Pancreas (tissue), 10 donors: ENCODE measurements around the gene ASCC3. TPM values are rescaled to one million over a fixed set of nuclear protein-coding genes. Genes with fewer than 3 reads are reported as not detected.

Source experiments
- ATAC-seq, 4 donors: fragments of 200-7000 bp; cut with Tn5 transposase; one replicate each; pipeline versions ENCODE4 v1.8.0 to v1.9.1; 2020; ENCODE audit warnings: mild to moderate bottlenecking in 4 of 4, moderate library complexity in 4 of 4
- DNase-seq, 6 donors: peaks; one replicate each; pipeline ENCODE4 v3.0.0-alpha.2; 2020
- FAIRE-seq: peaks from 2 replicates; lab custom pipeline; 2012; peaks lifted over from hg19 to GRCh38; lab: Jason Lieb, UNC
- H3K27ac ChIP-seq, 4 donors: fragments of 200-600 bp; sonication (generic); 1 replicate in 3 of 4; 2 replicates in 1 of 4; pipeline versions ENCODE4 v1.5.0 to v1.8.0; 2020
- H3K27me3 ChIP-seq, 4 donors: fragments of 200-600 bp; one replicate each; pipeline ENCODE4 v1.8.0; 2021
- H3K36me3 ChIP-seq, 3 donors: fragments of 200-600 bp; sonication (generic) in 1 of 3; one replicate each; pipeline versions ENCODE4 v1.5.0 to v1.8.0; 2020 to 2021
- H3K4me1 ChIP-seq, 3 donors: fragments of 200-600 bp; one replicate each; pipeline ENCODE4 v1.8.0; 2021
- H3K4me3 ChIP-seq, 4 donors: fragments of 200-600 bp; sonication (generic) in 2 of 4; one replicate each; pipeline versions ENCODE4 v1.5.0 to v1.8.0; 2020 to 2021
- H3K9me3 ChIP-seq, 4 donors: fragments of 200-600 bp; one replicate each; pipeline ENCODE4 v1.8.0; 2021
- WGBS, 2 donors: extraction: QIAGEN DNeasy Blood & Tissue Kit; methylation state at CpG; one replicate each; pipeline ENCODE4 v1.1.7; 2013; 5-methylcytosine and 5-hydroxymethylcytosine counted together
- intact Hi-C, 3 donors: fragments of 100-400 bp; cut with DNase I; formaldehyde crosslinking; loops; one replicate each; pipeline versions ENCODE4 v1.11.1 to v1.14.2; 2022
- polyA plus RNA-seq, 2 donors: library from polyadenylated mRNA; stranded (reverse); fragments of 200-250 nt; gene quantifications; one replicate each; pipeline ENCODE4 v1.2.3, GENCODE V29; 2013
- total RNA-seq, 6 donors: library from RNA; stranded (reverse); fragmentation: NEBNext Ultra II Directional in 4 of 6; extraction: Animal tissue kit (Norgen Biotek cat#: 25700) in 4 of 6; gene quantifications; one replicate each; pipeline versions ENCODE4 v1.2.1 to v1.2.4, GENCODE V29; 2021 to 2023
- TF ChIP-seq, protein P1 (sequence below), 4 donors: fragments of 200-600 bp; sonication (generic) in 3 of 4; IDR thresholded peaks; one replicate each; pipeline versions ENCODE4 v1.5.0 to v1.8.0; 2021; ENCODE audit warnings: antibody characterized with exemption in 4 of 4
- donor health status: healthy with polysubstance abuse.
- donor health status: DM: no; HTN: no; CAD: no; lungs with moderate emphysema.
- donor health status: DM: no; HTN: no; CAD: no.
- donor health status: control.
- donor health status: control.
- donor health status: Bipolar disorder and iron deficiency.
- donor health status: DM: yes; HTN: yes; CAD: no.
- donor health status: DM: no; HTN: no; CAD: no.
- donor health status: DM: no; HTN: no; CAD: no.
- donor health status: DM: yes; HTN: yes; CAD: no.

ASCC3 gene
- total and polyA plus RNA-seq, 8 donors: 4.4 to 20.3 (median 13.4) TPM

DNA sequence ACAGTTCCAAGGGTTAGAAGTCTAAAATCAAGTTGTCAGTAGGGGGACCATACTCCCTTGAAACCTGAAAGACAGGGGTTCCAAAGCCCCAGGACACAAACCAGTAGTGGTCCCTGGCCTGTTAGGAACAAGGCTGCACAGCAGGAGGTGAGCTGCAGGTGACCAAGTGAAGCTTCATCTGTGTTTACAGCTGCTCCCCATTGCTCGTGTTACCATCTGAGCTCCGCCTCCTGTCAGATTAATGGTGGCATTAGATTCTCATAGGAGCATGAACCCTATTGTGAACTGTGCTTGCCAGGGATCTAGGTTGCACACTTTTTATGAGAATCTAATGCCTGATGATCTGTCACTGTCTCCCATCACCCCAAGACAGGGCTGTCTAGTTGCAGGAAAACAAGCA lies 391.1 kb downstream of the ASCC3 start:
- Histone ChIP-seq H3K4me3 (no peak overlapping the region), H3K36me3 (no peaks in the 10 kb centered on the region), H3K27me3 (no peaks in the 10 kb centered on the region), H3K9me3 (no peaks in the 10 kb centered on the region), H3K27ac (no peak overlapping the region), H3K4me1 (peaks cover 0 to 4% (median 3%) of the 10 kb centered on the region in 3 donors)
- intact Hi-C loops: no loop called here
- DNase-seq (no peak), ATAC-seq (no peak), FAIRE-seq (no peak)
- 66 to 88% methylated on average over 2 of the region's 2 CpGs for WGBS, 2 donors
- TF ChIP-seq, protein P1, sequence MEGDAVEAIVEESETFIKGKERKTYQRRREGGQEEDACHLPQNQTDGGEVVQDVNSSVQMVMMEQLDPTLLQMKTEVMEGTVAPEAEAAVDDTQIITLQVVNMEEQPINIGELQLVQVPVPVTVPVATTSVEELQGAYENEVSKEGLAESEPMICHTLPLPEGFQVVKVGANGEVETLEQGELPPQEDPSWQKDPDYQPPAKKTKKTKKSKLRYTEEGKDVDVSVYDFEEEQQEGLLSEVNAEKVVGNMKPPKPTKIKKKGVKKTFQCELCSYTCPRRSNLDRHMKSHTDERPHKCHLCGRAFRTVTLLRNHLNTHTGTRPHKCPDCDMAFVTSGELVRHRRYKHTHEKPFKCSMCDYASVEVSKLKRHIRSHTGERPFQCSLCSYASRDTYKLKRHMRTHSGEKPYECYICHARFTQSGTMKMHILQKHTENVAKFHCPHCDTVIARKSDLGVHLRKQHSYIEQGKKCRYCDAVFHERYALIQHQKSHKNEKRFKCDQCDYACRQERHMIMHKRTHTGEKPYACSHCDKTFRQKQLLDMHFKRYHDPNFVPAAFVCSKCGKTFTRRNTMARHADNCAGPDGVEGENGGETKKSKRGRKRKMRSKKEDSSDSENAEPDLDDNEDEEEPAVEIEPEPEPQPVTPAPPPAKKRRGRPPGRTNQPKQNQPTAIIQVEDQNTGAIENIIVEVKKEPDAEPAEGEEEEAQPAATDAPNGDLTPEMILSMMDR (IDR thresholded peaks at IDR 0.05): no peak

DNA sequence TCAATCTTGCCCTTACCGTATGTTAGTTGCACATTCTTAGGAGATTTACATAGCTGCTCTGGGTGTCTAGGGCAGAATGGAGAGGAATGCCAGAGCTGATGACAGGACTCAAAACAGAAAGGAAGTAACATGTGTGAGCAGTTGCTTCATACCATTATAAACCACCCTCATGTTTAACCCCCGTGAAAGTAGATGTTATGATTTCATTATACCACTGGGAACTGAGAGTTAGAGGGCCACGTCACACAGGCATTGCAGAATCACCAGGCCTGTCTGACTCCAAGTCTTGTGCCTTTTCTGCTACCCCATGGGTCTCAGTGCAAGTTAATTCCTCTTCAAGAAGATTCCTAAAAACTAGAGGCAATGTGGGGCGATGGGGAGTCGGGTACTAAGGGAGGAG lies 392.9 kb downstream of the ASCC3 start:
- DNase-seq (no peak), ATAC-seq (no peak), FAIRE-seq (no peak)
- no peak overlapping the region for H3K27ac ChIP-seq
- H3K9me3 ChIP-seq: no peaks in the 10 kb centered on the region
- no peaks in the 10 kb centered on the region for H3K27me3 ChIP-seq
- TF ChIP-seq, protein P1 (IDR thresholded peaks at IDR 0.05): no peak
- H3K4me3 ChIP-seq: no peak overlapping the region
- H3K36me3 ChIP-seq: no peaks in the 10 kb centered on the region
- H3K4me1 ChIP-seq: no peaks in the 10 kb centered on the region
- WGBS, 2 donors: 88 to 90% methylated on average over 5 of the region's 5 CpGs
- intact Hi-C loops: loop anchor here in 1 of 3 donors (10.0 kb wide), 1 partner anchor 363 kb away; no protein-coding TSS in a partner anchor

DNA sequence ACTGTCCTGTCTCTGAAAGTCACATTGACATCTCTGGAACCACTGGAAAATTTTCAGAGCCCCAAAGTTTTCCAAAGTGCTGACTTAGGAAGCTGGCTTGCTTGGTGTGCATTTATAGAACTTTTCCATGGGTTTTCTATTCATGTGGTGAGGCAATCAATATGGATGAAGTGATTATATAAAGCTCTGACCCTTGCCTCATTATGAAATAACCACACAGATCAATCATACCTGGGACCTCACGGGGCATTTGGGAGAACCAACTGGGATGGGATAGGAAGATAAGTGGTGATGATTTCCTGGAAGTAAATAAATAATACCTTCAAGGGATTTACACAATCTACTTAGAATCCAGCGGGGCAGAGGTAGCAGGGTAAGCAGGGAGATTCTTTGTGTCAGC lies 393.5 kb downstream of the ASCC3 start:
- TF ChIP-seq, protein P1 (IDR thresholded peaks at IDR 0.05): no peak
- no peak overlapping the region for H3K4me3 ChIP-seq
- H3K4me1 ChIP-seq: no peaks in the 10 kb centered on the region
- H3K27me3 ChIP-seq: no peaks in the 10 kb centered on the region
- intact Hi-C loops: loop anchor here in 1 of 3 donors (10.0 kb wide), 1 partner anchor 363 kb away; no protein-coding TSS in a partner anchor
- H3K36me3 ChIP-seq: no peaks in the 10 kb centered on the region
- no peak for FAIRE-seq
- no peak for DNase-seq
- H3K9me3 ChIP-seq: no peaks in the 10 kb centered on the region
- no peak overlapping the region for H3K27ac ChIP-seq
- WGBS, 2 donors: 81 to 82% methylated on average over 2 of the region's 2 CpGs
- ATAC-seq: no peak

DNA sequence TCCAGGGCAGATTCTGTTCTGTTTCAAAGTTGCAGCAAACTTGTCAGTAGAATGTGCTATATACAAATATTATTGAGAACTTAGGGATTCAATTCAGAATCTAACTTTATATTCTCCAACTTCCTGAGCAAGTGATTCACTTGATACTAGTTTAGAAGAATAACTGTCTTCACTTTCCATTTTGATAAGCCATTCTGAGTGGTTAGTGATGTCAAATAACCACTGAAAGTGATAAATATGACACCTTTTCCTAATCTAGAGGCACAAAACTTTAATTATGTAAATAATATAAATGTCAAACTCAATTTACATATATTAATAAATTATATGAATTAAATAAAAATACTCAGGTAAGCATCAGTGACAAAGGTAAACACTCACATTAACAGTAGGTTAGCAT lies 395.9 kb downstream of the ASCC3 start:
- TF ChIP-seq, protein P1 (IDR thresholded peaks at IDR 0.05): no peak
- ATAC-seq: no peak
- no peak overlapping the region for H3K27ac ChIP-seq
- intact Hi-C loops: loop anchor here in 1 of 3 donors (10.0 kb wide), 1 partner anchor 360 kb away; no protein-coding TSS in a partner anchor
- H3K4me3 ChIP-seq: no peak overlapping the region
- H3K4me1 ChIP-seq: no peaks in the 10 kb centered on the region
- no peak for FAIRE-seq
- H3K9me3 ChIP-seq: no peaks in the 10 kb centered on the region
- no peak for DNase-seq
- no peaks in the 10 kb centered on the region for H3K27me3 ChIP-seq
- H3K36me3 ChIP-seq: no peaks in the 10 kb centered on the region

DNA sequence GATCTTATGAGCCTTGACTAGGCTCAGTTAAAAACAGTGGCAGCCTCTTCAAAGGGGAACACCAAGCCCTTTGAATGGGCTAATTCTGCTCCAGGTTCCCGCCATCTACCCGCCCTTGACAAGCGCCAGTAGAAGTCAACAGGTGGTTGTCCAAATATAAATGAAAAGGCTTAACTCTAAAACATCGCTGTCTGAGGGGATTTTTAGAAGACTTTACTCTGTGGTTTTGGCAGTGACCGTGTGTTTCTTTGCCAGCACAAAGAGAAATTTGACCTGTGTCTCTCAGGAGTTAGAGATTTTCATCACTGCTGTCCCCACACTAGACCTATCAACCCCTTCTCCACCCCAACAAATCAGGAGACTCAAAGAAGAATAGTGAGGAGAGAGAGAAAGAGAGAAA lies 396.7 kb downstream of the ASCC3 start:
- FAIRE-seq: no peak
- no peak for ATAC-seq
- H3K9me3 ChIP-seq: no peaks in the 10 kb centered on the region
- 71 to 72% methylated on average over 5 of the region's 5 CpGs for WGBS, 2 donors
- no peaks in the 10 kb centered on the region for H3K4me1 ChIP-seq
- DNase-seq: no peak
- no peaks in the 10 kb centered on the region for H3K36me3 ChIP-seq
- TF ChIP-seq, protein P1 (IDR thresholded peaks at IDR 0.05): no peak
- no peak overlapping the region for H3K4me3 ChIP-seq
- no peaks in the 10 kb centered on the region for H3K27me3 ChIP-seq
- no peak overlapping the region for H3K27ac ChIP-seq
- intact Hi-C loops: loop anchor here in 2 of 3 donors (5.0 to 10.0 kb wide), 2 partner anchors 360 to 367 kb away; no protein-coding TSS in a partner anchor
